PFSK-1 (cell line): ENCODE measurements around the gene ANKS1B.

ENCODE experiments used
- FOXP2 ChIP-seq: optimal IDR thresholded peaks from 2 replicates; pipeline ENCODE3; 2011; ENCODE audit warnings: borderline replicate concordance, control low read depth, inconsistent platforms; ENCODE audit not compliant: insufficient read depth; ENCODE audit errors: extremely low read length, extremely low read depth
- POLR2AphosphoS5 ChIP-seq: IDR thresholded peaks from 2 replicates; pipeline ENCODE4 v1.6.1; 2012; ENCODE audit warnings: low read depth, mild to moderate bottlenecking, control low read depth, low read length, moderate library complexity
- SIN3A ChIP-seq: IDR thresholded peaks from 2 replicates; pipeline ENCODE4 v1.6.1; 2012; ENCODE audit warnings: mild to moderate bottlenecking, low read length, moderate library complexity, borderline replicate concordance; ENCODE audit not compliant: insufficient read depth
- TAF1 ChIP-seq: IDR thresholded peaks from 2 replicates; pipeline ENCODE4 v1.6.1; 2012; ENCODE audit warnings: low read length, control low read depth, borderline replicate concordance; ENCODE audit not compliant: insufficient read depth
- TF ChIP-seq, protein P1 (sequence below), 2 experiments: IDR thresholded peaks; 2 replicates each; pipeline versions ENCODE4 v1.6.1 to v1.8.0; 2011 to 2012; ENCODE audit warnings: low read depth in 2 of 2, low read length in 2 of 2, control low read depth in 1 of 2, inconsistent platforms in 1 of 2, mild to moderate bottlenecking in 1 of 2, moderate library complexity in 1 of 2; ENCODE audit not compliant: insufficient read depth in 1 of 2

ANKS1B gene

DNA sequence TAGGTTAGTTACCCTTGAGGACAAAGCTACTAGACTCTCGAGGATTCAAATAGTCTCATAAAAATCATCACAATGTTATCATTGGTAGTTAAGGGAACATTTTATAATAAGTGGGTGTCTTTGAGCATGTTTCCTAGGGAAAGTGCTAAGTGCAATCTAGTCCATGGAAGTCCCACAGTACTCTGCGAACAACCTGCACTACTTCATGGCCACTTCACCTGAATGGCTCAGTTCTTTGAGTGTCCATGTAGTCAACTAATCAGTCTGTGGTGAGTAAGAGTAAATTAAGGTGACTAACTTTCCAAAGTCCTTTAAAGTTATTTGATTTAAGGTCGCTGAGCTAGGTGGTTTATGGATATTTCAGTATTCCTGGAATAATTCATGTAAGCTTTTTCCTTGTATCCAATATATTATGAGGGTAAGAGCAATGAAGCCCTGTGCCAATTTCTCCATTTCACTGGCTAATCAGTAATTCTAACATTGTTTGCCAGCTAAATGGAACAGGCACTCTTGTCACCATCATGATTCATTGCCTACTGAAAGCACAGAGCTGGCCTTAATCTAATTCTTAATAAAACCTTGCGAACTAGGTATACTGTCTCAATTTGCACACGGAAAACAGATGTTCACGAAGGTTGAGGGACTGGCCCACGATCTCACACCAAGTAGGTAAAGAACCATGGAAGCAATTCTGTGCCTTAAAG is 844.6 kb downstream of the ANKS1B start:
- TF ChIP-seq, protein P1, sequence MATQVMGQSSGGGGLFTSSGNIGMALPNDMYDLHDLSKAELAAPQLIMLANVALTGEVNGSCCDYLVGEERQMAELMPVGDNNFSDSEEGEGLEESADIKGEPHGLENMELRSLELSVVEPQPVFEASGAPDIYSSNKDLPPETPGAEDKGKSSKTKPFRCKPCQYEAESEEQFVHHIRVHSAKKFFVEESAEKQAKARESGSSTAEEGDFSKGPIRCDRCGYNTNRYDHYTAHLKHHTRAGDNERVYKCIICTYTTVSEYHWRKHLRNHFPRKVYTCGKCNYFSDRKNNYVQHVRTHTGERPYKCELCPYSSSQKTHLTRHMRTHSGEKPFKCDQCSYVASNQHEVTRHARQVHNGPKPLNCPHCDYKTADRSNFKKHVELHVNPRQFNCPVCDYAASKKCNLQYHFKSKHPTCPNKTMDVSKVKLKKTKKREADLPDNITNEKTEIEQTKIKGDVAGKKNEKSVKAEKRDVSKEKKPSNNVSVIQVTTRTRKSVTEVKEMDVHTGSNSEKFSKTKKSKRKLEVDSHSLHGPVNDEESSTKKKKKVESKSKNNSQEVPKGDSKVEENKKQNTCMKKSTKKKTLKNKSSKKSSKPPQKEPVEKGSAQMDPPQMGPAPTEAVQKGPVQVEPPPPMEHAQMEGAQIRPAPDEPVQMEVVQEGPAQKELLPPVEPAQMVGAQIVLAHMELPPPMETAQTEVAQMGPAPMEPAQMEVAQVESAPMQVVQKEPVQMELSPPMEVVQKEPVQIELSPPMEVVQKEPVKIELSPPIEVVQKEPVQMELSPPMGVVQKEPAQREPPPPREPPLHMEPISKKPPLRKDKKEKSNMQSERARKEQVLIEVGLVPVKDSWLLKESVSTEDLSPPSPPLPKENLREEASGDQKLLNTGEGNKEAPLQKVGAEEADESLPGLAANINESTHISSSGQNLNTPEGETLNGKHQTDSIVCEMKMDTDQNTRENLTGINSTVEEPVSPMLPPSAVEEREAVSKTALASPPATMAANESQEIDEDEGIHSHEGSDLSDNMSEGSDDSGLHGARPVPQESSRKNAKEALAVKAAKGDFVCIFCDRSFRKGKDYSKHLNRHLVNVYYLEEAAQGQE (IDR thresholded peaks at IDR 0.05; ENCODE audit: insufficient read depth in 1 of 2, low read depth in 2 of 2, low read length in 2 of 2) = no peak
- no peak for TF ChIP-seq TAF1
- TF ChIP-seq SIN3A = no peak
- no peak for TF ChIP-seq FOXP2
- no peak for TF ChIP-seq POLR2AphosphoS5

DNA sequence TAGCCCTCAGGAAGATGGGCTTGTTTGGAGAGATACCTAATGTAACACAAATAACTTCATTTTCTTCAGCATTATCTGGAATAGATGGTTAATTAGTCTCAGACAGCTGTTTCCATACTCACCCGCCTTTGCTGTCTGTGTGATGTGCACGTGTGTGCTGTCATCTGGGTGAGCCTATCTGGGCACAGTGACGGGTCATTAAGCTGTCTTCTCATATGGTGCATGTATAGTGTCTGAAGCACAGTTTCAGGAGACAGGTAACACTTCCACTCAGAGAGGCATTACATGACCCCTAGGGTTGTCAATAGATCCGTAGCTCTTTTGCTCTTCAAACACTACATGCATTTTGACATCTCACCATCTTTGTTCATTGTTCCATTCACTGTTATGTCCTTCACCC is 846.3 kb downstream of the ANKS1B start:
- TF ChIP-seq POLR2AphosphoS5 (no peak), TAF1 (no peak), FOXP2 (no peak), SIN3A (no peak)
- TF ChIP-seq, protein P1 (IDR thresholded peaks at IDR 0.05; ENCODE audit: insufficient read depth in 1 of 2, low read depth in 2 of 2, low read length in 2 of 2) = no peak

DNA sequence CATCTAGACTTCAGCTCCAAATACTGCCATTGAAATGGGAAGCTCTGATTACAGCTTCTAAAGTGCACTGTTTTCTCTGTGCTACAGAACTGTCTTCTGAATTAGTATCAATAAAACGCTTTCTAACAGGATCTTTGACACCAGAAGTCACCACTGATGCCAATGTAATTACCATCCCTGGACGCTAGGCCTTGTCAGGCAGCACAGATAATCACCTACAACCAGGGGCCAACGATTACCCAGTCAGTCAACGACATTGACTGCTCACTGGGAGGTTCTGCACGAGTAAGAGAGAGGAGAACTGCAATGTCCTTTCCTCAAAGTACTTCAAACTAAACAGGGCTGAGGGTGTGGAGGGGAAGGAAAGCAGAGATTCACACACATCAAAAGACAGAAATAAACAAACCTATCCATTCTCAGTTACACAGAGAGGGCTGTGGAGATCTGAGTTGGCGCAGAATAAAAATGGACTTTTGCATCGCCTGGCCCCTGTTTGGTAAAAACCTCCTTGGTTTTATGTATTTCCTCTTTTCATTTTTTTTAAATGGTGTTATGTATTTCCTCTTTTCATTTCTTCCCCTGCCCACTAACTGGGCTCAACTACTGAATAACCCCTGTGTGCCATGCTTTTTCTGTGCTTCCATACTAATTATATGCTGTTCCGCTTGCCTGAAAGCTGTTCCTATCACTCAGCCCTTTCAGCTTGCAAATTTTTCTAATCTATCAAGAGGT is 847.4 kb downstream of the ANKS1B start:
- TF ChIP-seq POLR2AphosphoS5 (no peak), FOXP2 (no peak), SIN3A (no peak)

DNA sequence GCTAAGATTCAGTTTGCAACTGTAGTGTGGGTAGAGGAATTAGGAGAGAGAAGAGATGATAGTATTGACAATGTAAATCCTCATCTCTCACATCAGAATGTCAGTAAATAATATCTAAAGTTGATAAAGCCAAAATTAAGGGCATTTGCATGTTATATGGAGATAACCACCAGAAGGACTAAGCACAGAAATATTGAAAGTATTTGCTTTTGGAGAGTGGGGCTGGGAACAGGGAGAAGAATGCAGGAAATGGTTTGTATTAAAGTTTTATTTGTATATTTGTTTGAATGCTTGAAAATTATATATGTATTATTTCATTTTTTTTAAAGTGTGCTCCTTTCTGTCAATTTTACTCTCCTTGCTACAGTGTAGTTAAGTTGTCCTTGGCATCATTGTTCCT is 848.2 kb downstream of the ANKS1B start:
- TF ChIP-seq POLR2AphosphoS5 (no peak), TAF1 (no peak), FOXP2 (no peak), SIN3A (no peak)
- TF ChIP-seq, protein P1 (IDR thresholded peaks at IDR 0.05; ENCODE audit: insufficient read depth in 1 of 2, low read depth in 2 of 2, low read length in 2 of 2) = no peak

DNA sequence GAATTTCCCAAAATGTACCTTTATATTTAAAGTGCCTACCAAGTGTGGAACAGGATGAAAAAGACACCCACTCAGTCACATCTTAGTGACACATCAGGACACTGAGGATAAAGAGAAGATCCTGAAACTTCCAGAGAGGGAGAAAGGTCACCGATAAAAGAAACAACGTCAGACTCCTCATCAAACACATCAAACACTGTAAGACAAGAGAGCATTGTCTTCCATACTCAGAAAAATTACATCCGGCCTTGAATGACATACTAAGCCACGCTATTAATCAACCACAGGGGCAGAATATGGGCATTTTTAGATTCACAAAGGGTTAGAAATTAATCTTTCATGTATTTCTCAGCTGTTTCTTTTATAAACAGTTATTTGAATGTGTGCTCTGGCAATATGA is 849.4 kb downstream of the ANKS1B start:
- TF ChIP-seq, protein P1 (IDR thresholded peaks at IDR 0.05; ENCODE audit: insufficient read depth in 1 of 2, low read depth in 2 of 2, low read length in 2 of 2) = no peak
- TF ChIP-seq POLR2AphosphoS5 = no peak
- no peak for TF ChIP-seq FOXP2
- no peak for TF ChIP-seq SIN3A
- no peak for TF ChIP-seq TAF1
